Mesendoderm (in vitro differentiated cells): Measurements from ENCODE around the gene LRBA.

Experiments
- DNase-seq: peaks from one replicate; pipeline ENCODE4 v3.0.0; 2013
- H2AK5ac ChIP-seq: 2 replicates; pipeline ENCODE4 v1.6.1; 2013; ENCODE audit warnings: low read length, inconsistent platforms
- H2BK120ac ChIP-seq: 2 replicates; pipeline ENCODE4 v1.6.1; 2013; ENCODE audit warnings: low read depth, mild to moderate bottlenecking, low read length, moderate library complexity, mixed read lengths
- H2BK15ac ChIP-seq: replicated peaks from 2 replicates; pipeline ENCODE4 v1.6.1; 2013; ENCODE audit warnings: low read depth, mild to moderate bottlenecking, moderate library complexity
- H2BK5ac ChIP-seq: 2 replicates; pipeline ENCODE4 v1.6.1; 2013; ENCODE audit warnings: low read length, inconsistent platforms
- H3K18ac ChIP-seq: 2 replicates; pipeline ENCODE4 v1.6.1; 2013; ENCODE audit warnings: mild to moderate bottlenecking, low read length, mixed read lengths
- H3K23ac ChIP-seq: one replicate; pipeline ENCODE4 v1.6.1; 2013; ENCODE audit warnings: low read length
- H3K27ac ChIP-seq: 2 replicates; pipeline ENCODE4 v1.5.1; 2013; ENCODE audit warnings: low read depth, mild to moderate bottlenecking, inconsistent platforms, low read length, moderate library complexity
- H3K27me3 ChIP-seq: 2 replicates; pipeline ENCODE4 v1.6.1; 2013; ENCODE audit warnings: low read length, control low read depth, mild to moderate bottlenecking, inconsistent platforms; ENCODE audit not compliant: insufficient read depth, poor library complexity
- H3K36me3 ChIP-seq: 2 replicates; pipeline ENCODE4 v1.6.1; 2013; ENCODE audit warnings: low read length, inconsistent platforms; ENCODE audit not compliant: control insufficient read depth, insufficient read depth
- H3K4ac ChIP-seq: one replicate; pipeline ENCODE4 v1.6.1; 2013; ENCODE audit warnings: low read depth, mild to moderate bottlenecking, low read length, moderate library complexity
- H3K4me1 ChIP-seq: 2 replicates; pipeline ENCODE4 v1.6.1; 2013; ENCODE audit warnings: low read depth, low read length, inconsistent platforms; ENCODE audit not compliant: control insufficient read depth
- H3K4me2 ChIP-seq: 2 replicates; pipeline ENCODE4 v1.6.1; 2013; ENCODE audit warnings: low read length
- H3K4me3 ChIP-seq: 2 replicates; pipeline ENCODE4 v1.5.1; 2013; ENCODE audit warnings: mild to moderate bottlenecking, low read length
- H3K56ac ChIP-seq: one replicate; pipeline ENCODE4 v1.6.1; 2013; ENCODE audit warnings: low read length
- H3K79me1 ChIP-seq: 2 replicates; pipeline ENCODE4 v1.6.1; 2013; ENCODE audit warnings: low read length, inconsistent platforms
- H3K79me2 ChIP-seq: 2 replicates; pipeline ENCODE4 v1.6.1; 2013; ENCODE audit warnings: mild to moderate bottlenecking, low read length; ENCODE audit not compliant: control insufficient read depth, insufficient read depth
- H3K9ac ChIP-seq: 2 replicates; pipeline ENCODE4 v1.6.1; 2013; ENCODE audit warnings: low read length, inconsistent platforms
- H4K5ac ChIP-seq: one replicate; pipeline ENCODE4 v1.6.1; 2013; ENCODE audit warnings: low read length
- H4K8ac ChIP-seq: one replicate; pipeline ENCODE4 v1.6.1; 2013; ENCODE audit warnings: low read depth, mild to moderate bottlenecking, control low read depth, low read length, moderate library complexity
- WGBS: extraction: QIAGEN DNeasy Blood & Tissue Kit; methylation state at CpG from one replicate; pipeline ENCODE4 v1.1.7; 2013; ENCODE audit warnings: low lambda C conversion rate, missing lambda C conversion rate; ENCODE audit not compliant: insufficient coverage; ENCODE audit errors: extremely low coverage; 5-methylcytosine and 5-hydroxymethylcytosine counted together

LRBA gene

GRCh38 chr4:150421612-150422011 is 593.5 kb downstream of the LRBA start:
- no peak overlapping the region for H4K5ac ChIP-seq
- no peaks in the 10 kb centered on the region for H3K27me3 ChIP-seq
- no peak overlapping the region for H2AK5ac ChIP-seq
- H3K4ac ChIP-seq = no peak overlapping the region
- H4K8ac ChIP-seq = no peak overlapping the region
- no peak overlapping the region for H3K18ac ChIP-seq
- no peaks in the 10 kb centered on the region for H3K4me1 ChIP-seq
- no peak overlapping the region for H3K23ac ChIP-seq
- H2BK15ac ChIP-seq = no peak overlapping the region
- H3K56ac ChIP-seq = no peak overlapping the region
- H2BK120ac ChIP-seq = no peak overlapping the region
- DNase-seq = no peak
- no peak overlapping the region for H3K27ac ChIP-seq
- H3K9ac ChIP-seq = no peak overlapping the region
- H2BK5ac ChIP-seq = no peak overlapping the region
- no CpG with 5 or more reads among the region's 1 CpG for WGBS
- no peaks in the 10 kb centered on the region for H3K36me3 ChIP-seq
- no peak overlapping the region for H3K4me3 ChIP-seq
- no peaks in the 10 kb centered on the region for H3K79me2 ChIP-seq
- no peaks in the 10 kb centered on the region for H3K79me1 ChIP-seq
- H3K4me2 ChIP-seq = no peak overlapping the region

GRCh38 chr4:150419939-150420338 is 595.1 kb downstream of the LRBA start:
- no CpG with 5 or more reads among the region's 4 CpGs for WGBS
- no peak overlapping the region for H2BK120ac ChIP-seq
- H2BK5ac ChIP-seq = no peak overlapping the region
- H3K79me2 ChIP-seq = no peaks in the 10 kb centered on the region
- no peak overlapping the region for H4K8ac ChIP-seq
- H3K23ac ChIP-seq = no peak overlapping the region
- no peak overlapping the region for H3K9ac ChIP-seq
- no peak overlapping the region for H4K5ac ChIP-seq
- H3K79me1 ChIP-seq = no peaks in the 10 kb centered on the region
- H3K4me2 ChIP-seq = no peak overlapping the region
- H3K4me3 ChIP-seq = no peak overlapping the region
- H2BK15ac ChIP-seq = no peak overlapping the region
- H3K56ac ChIP-seq = no peak overlapping the region
- H3K27me3 ChIP-seq = no peaks in the 10 kb centered on the region
- H3K27ac ChIP-seq = no peak overlapping the region
- no peak overlapping the region for H3K18ac ChIP-seq
- no peak for DNase-seq
- H2AK5ac ChIP-seq = no peak overlapping the region
- no peaks in the 10 kb centered on the region for H3K4me1 ChIP-seq
- no peak overlapping the region for H3K4ac ChIP-seq
- H3K36me3 ChIP-seq = no peaks in the 10 kb centered on the region

GRCh38 chr4:150418757-150419410 is 596.2 kb downstream of the LRBA start:
- H3K56ac ChIP-seq = no peak overlapping the region
- no peaks in the 10 kb centered on the region for H3K79me1 ChIP-seq
- no peak overlapping the region for H4K5ac ChIP-seq
- H2BK5ac ChIP-seq = no peak overlapping the region
- no peak overlapping the region for H3K4me2 ChIP-seq
- H3K9ac ChIP-seq = no peak overlapping the region
- no peak overlapping the region for H3K23ac ChIP-seq
- H2AK5ac ChIP-seq = no peak overlapping the region
- H3K4me1 ChIP-seq = no peaks in the 10 kb centered on the region
- no peak overlapping the region for H3K18ac ChIP-seq
- no peak overlapping the region for H3K4ac ChIP-seq
- no peaks in the 10 kb centered on the region for H3K36me3 ChIP-seq
- H2BK15ac ChIP-seq = no peak overlapping the region
- no peak for DNase-seq
- WGBS = no CpG with 5 or more reads among the region's 4 CpGs
- H3K79me2 ChIP-seq = no peaks in the 10 kb centered on the region
- H3K4me3 ChIP-seq = no peak overlapping the region
- H4K8ac ChIP-seq = no peak overlapping the region
- no peaks in the 10 kb centered on the region for H3K27me3 ChIP-seq
- H2BK120ac ChIP-seq = no peak overlapping the region
- H3K27ac ChIP-seq = no peak overlapping the region

GRCh38 chr4:150415213-150415612 is 599.9 kb downstream of the LRBA start:
- H3K4me2 ChIP-seq = no peak overlapping the region
- H4K8ac ChIP-seq = no peak overlapping the region
- H3K56ac ChIP-seq = no peak overlapping the region
- no peak overlapping the region for H3K18ac ChIP-seq
- no peak overlapping the region for H3K4ac ChIP-seq
- H3K27me3 ChIP-seq = no peaks in the 10 kb centered on the region
- no CpG with 5 or more reads among the region's 1 CpG for WGBS
- no peaks in the 10 kb centered on the region for H3K36me3 ChIP-seq
- no peak overlapping the region for H3K9ac ChIP-seq
- no peak overlapping the region for H3K23ac ChIP-seq
- H3K27ac ChIP-seq = no peak overlapping the region
- no peak overlapping the region for H4K5ac ChIP-seq
- no peak overlapping the region for H3K4me3 ChIP-seq
- no peaks in the 10 kb centered on the region for H3K79me1 ChIP-seq
- no peak overlapping the region for H2BK120ac ChIP-seq
- H2AK5ac ChIP-seq = no peak overlapping the region
- no peaks in the 10 kb centered on the region for H3K4me1 ChIP-seq
- no peak overlapping the region for H2BK15ac ChIP-seq
- no peak for DNase-seq
- H3K79me2 ChIP-seq = no peaks in the 10 kb centered on the region
- no peak overlapping the region for H2BK5ac ChIP-seq

GRCh38 chr4:150411520-150411919 is 603.6 kb downstream of the LRBA start:
- no peak overlapping the region for H3K27ac ChIP-seq
- no peak overlapping the region for H3K18ac ChIP-seq
- H3K27me3 ChIP-seq = no peaks in the 10 kb centered on the region
- WGBS = no CpG with 5 or more reads among the region's 4 CpGs
- no peak overlapping the region for H3K9ac ChIP-seq
- no peak overlapping the region for H2BK5ac ChIP-seq
- H3K4me3 ChIP-seq = no peak overlapping the region
- no peak overlapping the region for H3K4ac ChIP-seq
- no peak overlapping the region for H3K56ac ChIP-seq
- no peak overlapping the region for H3K23ac ChIP-seq
- H4K8ac ChIP-seq = no peak overlapping the region
- no peak overlapping the region for H3K4me2 ChIP-seq
- no peak overlapping the region for H4K5ac ChIP-seq
- H2BK120ac ChIP-seq = no peak overlapping the region
- no peaks in the 10 kb centered on the region for H3K36me3 ChIP-seq
- no peaks in the 10 kb centered on the region for H3K79me2 ChIP-seq
- H2BK15ac ChIP-seq = no peak overlapping the region
- no peak for DNase-seq
- no peaks in the 10 kb centered on the region for H3K4me1 ChIP-seq
- H2AK5ac ChIP-seq = no peak overlapping the region
- no peaks in the 10 kb centered on the region for H3K79me1 ChIP-seq

- Histone ChIP-seq H3K4me3 (no peak overlapping the region), H2BK5ac (no peak overlapping the region), H3K23ac (no peak overlapping the region), H3K56ac (no peak overlapping the region), H4K5ac (no peak overlapping the region), H3K27ac (no peak overlapping the region), H3K4ac (no peak overlapping the region), H2BK15ac (no peak overlapping the region), H2AK5ac (no peak overlapping the region), H2BK120ac (no peak overlapping the region), H3K4me1 (no peaks in the 10 kb centered on the region), H4K8ac (no peak overlapping the region), H3K79me1 (no peaks in the 10 kb centered on the region), H3K4me2 (no peak overlapping the region), H3K79me2 (no peaks in the 10 kb centered on the region), H3K27me3 (no peaks in the 10 kb centered on the region), H3K36me3 (no peaks in the 10 kb centered on the region), H3K9ac (no peak overlapping the region), H3K18ac (no peak overlapping the region)
- WGBS = no CpG with 5 or more reads among the region's 5 CpGs
- no peak for DNase-seq
Measured at GRCh38 chr4:150402871-150403272, 612.2 kb downstream of the LRBA start.
